Peyer's patch (tissue), 4 donors: Measurements from ENCODE around the gene SOX12. TPM values are rescaled to one million over a fixed set of nuclear protein-coding genes. Genes with fewer than 3 reads are reported as not detected.

Experiments
- DNase-seq, 3 donors: peaks; one replicate each; pipeline ENCODE4 v3.0.0-alpha.2; 2017 to 2019
- H3K27ac ChIP-seq, 4 donors: fragments of 200-600 bp; sonication (generic); one replicate each; pipeline ENCODE4 v1.5.1; 2016 to 2019
- H3K27me3 ChIP-seq, 2 donors: fragments of 200-600 bp; sonication (generic); one replicate each; pipeline ENCODE4 v1.5.1; 2019
- H3K36me3 ChIP-seq, 3 donors: fragments of 200-600 bp; sonication (generic); one replicate each; pipeline ENCODE4 v1.5.1; 2016 to 2019
- H3K4me1 ChIP-seq, 4 donors: fragments of 200-600 bp; sonication (generic); one replicate each; pipeline ENCODE4 v1.5.1; 2016 to 2019
- H3K4me3 ChIP-seq, 4 donors: fragments of 200-600 bp; sonication (generic); 1 replicate in 3 of 4; 2 replicates in 1 of 4; pipeline ENCODE4 v1.5.1; 2016 to 2019; ENCODE audit warnings: mild to moderate bottlenecking in 1 of 4
- H3K9me3 ChIP-seq, 4 donors: fragments of 200-600 bp; sonication (generic); one replicate each; pipeline ENCODE4 v1.5.1; 2016 to 2019; ENCODE audit warnings: mild to moderate bottlenecking in 1 of 4
- CTCF ChIP-seq, 6 experiments: fragments of 450-650 bp in 4 of 6; fragments of 200-600 bp in 2 of 6; sonication (generic) in 1 of 6; IDR thresholded peaks; one replicate each; pipeline ENCODE4 v1.5.1; 2017 to 2019; ENCODE audit warnings: antibody characterized with exemption in 6 of 6, mild to moderate bottlenecking in 3 of 6, moderate library complexity in 1 of 6
- POLR2A ChIP-seq, 2 donors: fragments of 450-650 bp; IDR thresholded peaks; one replicate each; pipeline ENCODE4 v1.5.1; 2017; ENCODE audit warnings: antibody characterized with exemption in 2 of 2, mild to moderate bottlenecking in 2 of 2, moderate library complexity in 2 of 2
- total RNA-seq, 4 donors: library from RNA; depleted of rRNA; stranded (reverse); fragments of >200 nt; gene quantifications; one replicate each; pipeline ENCODE4 v1.1.0, GENCODE V29; 2016

SOX12 gene
- total RNA-seq, 4 donors from 2014 or later: 1.4 to 7.4 (median 2.5) TPM

GRCh38 chr20:278607-279571 is 46.5 kb upstream of the SOX12 start:
- Histone ChIP-seq H3K4me3 (peak overlapping the region in 1 of 4 donors; percentile 24), H3K36me3 (peaks cover 0 to 23% (median 0%) of the 10 kb centered on the region in 3 donors), H3K9me3 (no peaks in the 10 kb centered on the region), H3K27ac (no peak overlapping the region), H3K4me1 (no peaks in the 10 kb centered on the region), H3K27me3 (no peaks in the 10 kb centered on the region)
- no peak for TF ChIP-seq POLR2A (IDR thresholded peaks at IDR 0.05)
- TF ChIP-seq CTCF (IDR thresholded peaks at IDR 0.05): no peak
- DNase-seq: peak in 1 of 3 donors; percentile 44

- no peak for TF ChIP-seq POLR2A (IDR thresholded peaks at IDR 0.05)
- no peak for TF ChIP-seq CTCF (IDR thresholded peaks at IDR 0.05)
- no peak for DNase-seq
- Histone ChIP-seq H3K4me3 (no peak overlapping the region), H3K27ac (no peak overlapping the region), H3K9me3 (no peaks in the 10 kb centered on the region), H3K36me3 (no peaks in the 10 kb centered on the region), H3K4me1 (no peaks in the 10 kb centered on the region), H3K27me3 (no peaks in the 10 kb centered on the region)
These were observed 41.2 kb upstream of the SOX12 start for GRCh38 chr20:284172-284571.

GRCh38 chr20:286508-286907 is 38.8 kb upstream of the SOX12 start:
- Histone ChIP-seq H3K4me1 (peaks cover 0 to 16% (median 3%) of the 10 kb centered on the region in 4 donors), H3K9me3 (no peaks in the 10 kb centered on the region)

GRCh38 chr20:288956-289692 is 36.2 kb upstream of the SOX12 start:
- TF ChIP-seq POLR2A (IDR thresholded peaks at IDR 0.05): no peak
- H3K27ac ChIP-seq: peak overlapping the region in 1 of 4 donors; percentile 78
- no peak for DNase-seq
- no peaks in the 10 kb centered on the region for H3K36me3 ChIP-seq
- no peaks in the 10 kb centered on the region for H3K27me3 ChIP-seq
- no peaks in the 10 kb centered on the region for H3K9me3 ChIP-seq
- peaks cover 0 to 16% (median 3%) of the 10 kb centered on the region in 4 donors for H3K4me1 ChIP-seq
- H3K4me3 ChIP-seq: no peak overlapping the region

More at GRCh38 chr20:286508-286907, 38.8 kb upstream of the SOX12 start:
- DNase-seq: no peak
- TF ChIP-seq POLR2A (IDR thresholded peaks at IDR 0.05): no peak
- no peak for TF ChIP-seq CTCF (IDR thresholded peaks at IDR 0.05)
- H3K27ac ChIP-seq: no peak overlapping the region
- H3K4me3 ChIP-seq: no peak overlapping the region
- H3K27me3 ChIP-seq: no peaks in the 10 kb centered on the region
- no peaks in the 10 kb centered on the region for H3K36me3 ChIP-seq

GRCh38 chr20:289693-290083 is 35.7 kb upstream of the SOX12 start:
- no peaks in the 10 kb centered on the region for H3K9me3 ChIP-seq
- TF ChIP-seq CTCF (IDR thresholded peaks at IDR 0.05) (no peak), POLR2A (IDR thresholded peaks at IDR 0.05) (no peak)
- H3K4me1 ChIP-seq: peaks cover 0 to 16% (median 3%) of the 10 kb centered on the region in 4 donors
- DNase-seq: no peak
- no peaks in the 10 kb centered on the region for H3K36me3 ChIP-seq
- H3K27me3 ChIP-seq: no peaks in the 10 kb centered on the region
- peak overlapping the region; percentile 45 to 77 (median 64) for H3K4me3 ChIP-seq
- peak overlapping the region; percentile 72 to 80 (median 77) for H3K27ac ChIP-seq
